HG03025 (cell line): Measurements from ENCODE around the gene ITPR2.

Experiments used
- ATAC-seq: cut with Tn5 transposase; IDR thresholded peaks from one replicate; pipeline ENCODE4 v1.9.1; 2021; ENCODE audit warnings: mild to moderate bottlenecking, moderate library complexity; ENCODE audit not compliant: unreplicated experiment, low FRiP score

ITPR2 gene

GRCh38 chr12:26287671-26288381, 545.2 kb downstream of the ITPR2 start:
- ATAC-seq = no peak
